AG20443 (cell line): Measurements from ENCODE around the gene ENPP5.
"Not testable (repeated sequence)": the region's sequence is repeated elsewhere in the genome, so short reads cannot be mapped to it uniquely, and the experiment has no call there.

Experiments
- DNase-seq: peaks from one replicate; pipeline ENCODE4 v3.0.0; 2012; ENCODE audit warnings: low spot score, mixed read lengths

ENPP5 gene

DNA sequence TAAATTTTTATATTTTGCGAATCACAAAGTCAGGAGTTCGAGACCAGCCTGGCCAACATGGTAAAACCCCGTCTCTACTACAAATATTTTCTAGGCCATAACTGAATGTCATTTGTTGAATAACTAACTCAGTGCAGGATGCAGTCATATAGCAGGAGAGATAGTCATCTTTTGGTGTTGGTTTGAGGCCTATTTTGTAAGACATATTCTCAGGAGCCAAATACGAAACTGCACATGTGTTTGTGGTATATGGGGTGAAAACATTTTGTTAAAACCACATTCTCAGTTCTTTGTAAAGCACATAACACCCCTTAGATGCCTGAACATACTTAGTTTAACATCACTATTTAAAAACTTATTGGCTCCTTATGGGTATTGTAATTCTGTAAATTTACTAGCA, 4.7 kb upstream of the ENPP5 start:
- DNase-seq: no peak

- DNase-seq: no peak
Measured at GRCh38 chr6:46174904-46175303, 4.1 kb upstream of the ENPP5 start.

DNA sequence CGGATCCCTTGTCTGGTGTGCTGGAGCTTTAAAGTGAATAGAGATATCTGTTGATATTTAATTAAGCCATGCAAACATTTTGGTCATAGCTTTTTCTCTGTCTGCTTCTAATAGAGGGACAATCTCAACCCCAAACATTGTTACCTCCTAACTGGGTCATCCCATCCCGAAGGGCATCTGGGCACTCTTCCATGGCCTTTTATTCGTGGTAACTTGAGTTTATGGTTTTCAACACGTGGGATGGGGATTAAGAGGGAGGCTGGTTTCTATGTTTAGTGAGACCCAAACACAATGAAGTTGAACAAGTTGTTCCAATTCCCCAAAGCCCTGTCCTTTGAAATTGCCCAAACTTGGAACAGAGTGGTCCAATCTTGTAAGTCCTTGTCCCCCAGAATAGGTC, 1.4 kb upstream of the ENPP5 start:
- no peak for DNase-seq

- DNase-seq: no peak
Measured at GRCh38 chr6:46160102-46160501, 10.7 kb downstream of the ENPP5 start.

- no peak for DNase-seq
Measured at GRCh38 chr6:46159229-46159628, 11.6 kb downstream of the ENPP5 start.

DNA sequence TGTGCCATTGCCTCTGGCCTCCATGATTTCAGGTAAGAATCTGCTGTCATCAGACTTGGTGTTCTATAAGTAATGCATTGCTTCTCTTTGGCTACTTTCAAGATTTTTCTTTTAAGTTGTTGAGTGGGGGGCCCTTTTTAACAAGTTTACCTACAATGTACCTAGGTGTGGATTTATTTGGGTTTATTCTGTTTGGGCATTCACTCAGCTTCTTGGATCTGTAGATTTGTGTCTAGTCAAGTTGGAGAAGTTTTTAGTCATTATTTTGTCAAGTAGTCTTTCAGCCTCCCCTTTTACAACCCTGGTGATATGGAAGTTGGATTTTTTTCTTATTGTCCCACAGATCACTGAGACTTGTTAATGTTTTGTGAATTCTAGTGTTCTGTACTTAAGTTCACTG, 14.1 kb downstream of the ENPP5 start:
- DNase-seq: no peak

DNA sequence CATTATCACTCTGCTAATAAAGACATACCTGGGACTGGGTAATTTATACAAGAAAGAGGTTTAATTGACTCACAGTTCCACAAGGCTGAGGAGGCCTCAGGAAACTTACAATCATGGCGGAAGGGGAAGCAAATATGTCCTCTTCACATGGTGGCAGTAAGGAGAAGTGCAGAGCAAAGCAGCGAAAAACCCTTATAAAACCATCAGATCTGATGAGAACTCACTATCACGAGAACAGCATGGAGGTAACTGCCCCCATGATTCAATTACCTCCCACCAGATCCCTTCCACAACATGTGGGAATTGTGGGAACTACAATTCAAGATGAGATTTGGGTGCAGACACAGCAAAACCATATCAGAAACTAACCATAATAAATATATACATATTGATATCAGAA, 21.7 kb downstream of the ENPP5 start:
- not testable (repeated sequence) for DNase-seq

- no peak for DNase-seq
Measured at GRCh38 chr6:46144270-46144669, 26.5 kb downstream of the ENPP5 start.

GRCh38 chr6:46138281-46138680, 32.5 kb downstream of the ENPP5 start:
- no peak for DNase-seq

DNA sequence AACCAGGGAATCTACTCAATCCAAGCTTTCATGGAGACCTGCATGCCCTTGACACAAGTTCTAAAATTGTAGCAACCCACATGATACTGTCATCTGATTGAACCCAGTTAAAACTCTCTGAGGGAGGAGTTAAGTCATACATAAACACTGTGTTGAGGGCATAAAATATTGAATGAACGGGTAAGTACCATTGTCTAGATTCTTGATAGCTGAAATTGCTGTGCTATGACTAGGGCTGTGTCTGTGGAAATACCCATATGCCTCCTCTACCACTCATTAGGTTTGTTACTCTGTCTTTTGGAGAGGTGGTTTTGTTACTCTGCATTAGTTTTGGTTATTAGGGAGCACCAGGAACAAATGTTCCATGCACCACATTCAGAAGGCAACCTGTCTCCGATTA, 33.4 kb downstream of the ENPP5 start:
- DNase-seq: no peak

- DNase-seq: no peak
Measured at GRCh38 chr6:46136831-46137230, 33.9 kb downstream of the ENPP5 start.

DNA sequence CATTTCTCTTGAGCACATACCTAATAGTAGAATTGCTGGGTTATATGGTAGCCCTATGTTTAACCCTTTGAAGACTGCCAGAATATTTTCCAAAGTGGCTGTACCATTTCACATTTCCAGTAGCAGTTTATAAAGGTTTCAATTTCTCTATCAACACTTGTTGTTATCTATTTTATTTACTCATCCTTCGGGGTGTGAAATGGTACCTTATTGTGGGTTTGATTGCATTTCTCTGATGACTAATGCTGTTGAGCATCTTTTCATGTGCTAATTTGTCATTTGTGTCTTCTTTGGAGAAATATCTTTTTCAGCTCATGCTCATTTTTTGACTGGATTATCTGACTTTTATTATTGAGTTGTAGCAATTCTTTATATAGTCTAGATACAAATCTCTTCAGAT, 35.6 kb downstream of the ENPP5 start:
- no peak for DNase-seq

DNA sequence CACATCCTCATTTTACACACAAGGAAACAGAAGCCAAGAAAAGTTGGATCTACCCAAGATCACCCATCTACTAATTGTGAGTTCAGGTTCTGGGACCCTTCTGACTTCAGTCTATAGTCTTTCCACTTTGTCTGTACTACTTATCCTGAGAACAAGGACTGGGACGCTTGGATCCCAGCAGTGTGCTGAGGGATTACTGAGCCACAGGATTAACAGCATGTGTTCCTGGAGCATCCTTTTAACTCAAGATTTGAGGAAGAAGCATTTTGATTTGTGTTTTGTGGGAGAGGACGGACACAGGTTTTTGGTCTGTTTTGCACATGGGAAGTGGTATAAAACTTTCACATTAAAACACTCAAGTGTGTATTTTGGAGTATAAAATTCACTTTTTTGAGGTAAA, 36.6 kb downstream of the ENPP5 start:
- no peak for DNase-seq

GRCh38 chr6:46131291-46131690, 39.5 kb downstream of the ENPP5 start:
- DNase-seq: not testable (repeated sequence)

DNA sequence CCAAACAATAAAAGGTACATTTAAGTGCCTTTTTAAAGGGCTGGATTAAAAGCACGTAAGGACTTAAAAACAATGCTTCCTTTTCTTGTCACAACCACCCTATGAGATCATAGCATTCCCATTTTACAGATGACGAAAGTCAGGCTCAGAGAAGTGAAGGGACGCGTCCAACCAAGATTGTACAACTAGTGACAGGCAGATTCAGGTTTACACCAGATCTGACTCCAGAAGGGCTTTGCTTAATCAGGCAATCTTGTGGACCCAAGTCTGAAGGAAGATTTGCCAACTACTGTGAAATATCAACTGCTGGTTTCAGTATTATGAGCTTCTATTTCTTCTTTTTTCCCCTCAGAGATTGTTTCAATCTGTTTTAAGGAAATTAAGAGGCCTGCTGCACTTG, 40.1 kb downstream of the ENPP5 start:
- no peak for DNase-seq

GRCh38 chr6:46129629-46130511, 40.9 kb downstream of the ENPP5 start, which contains the start of gene ENPP4:
Gene ENPP4, plus strand, starts transcription at chr6:46129989. Its CDS starts 9,595 bp downstream, at chr6:46139584.
- DNase-seq: peak; percentile 98

- DNase-seq: peak; percentile 13
Measured at GRCh38 chr6:46129291-46129628, 41.5 kb downstream of the ENPP5 start.

GRCh38 chr6:46128476-46128875, 42.3 kb downstream of the ENPP5 start:
- no peak for DNase-seq

GRCh38 chr6:46119679-46120078, 51.1 kb downstream of the ENPP5 start:
- not testable (repeated sequence) for DNase-seq

DNA sequence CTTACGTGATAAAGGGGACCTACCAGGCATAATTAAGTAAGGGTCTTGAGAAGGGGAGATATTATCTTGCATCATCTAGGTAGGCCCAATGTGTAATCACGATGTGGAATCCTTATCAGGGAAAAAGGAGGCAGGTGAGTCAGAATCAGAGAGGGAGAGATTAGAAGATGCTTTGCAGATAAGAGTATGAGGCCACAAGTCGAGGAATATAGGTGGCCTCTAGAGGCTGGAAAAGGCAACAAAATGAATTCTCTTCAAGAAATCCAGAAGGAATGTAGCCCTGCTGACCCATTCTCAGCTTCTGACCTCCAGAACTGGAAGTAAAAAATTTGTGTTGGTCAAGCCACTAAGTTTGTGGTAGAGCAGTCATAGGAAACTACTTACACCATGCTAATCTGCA, 51.9 kb downstream of the ENPP5 start:
- DNase-seq: no peak

DNA sequence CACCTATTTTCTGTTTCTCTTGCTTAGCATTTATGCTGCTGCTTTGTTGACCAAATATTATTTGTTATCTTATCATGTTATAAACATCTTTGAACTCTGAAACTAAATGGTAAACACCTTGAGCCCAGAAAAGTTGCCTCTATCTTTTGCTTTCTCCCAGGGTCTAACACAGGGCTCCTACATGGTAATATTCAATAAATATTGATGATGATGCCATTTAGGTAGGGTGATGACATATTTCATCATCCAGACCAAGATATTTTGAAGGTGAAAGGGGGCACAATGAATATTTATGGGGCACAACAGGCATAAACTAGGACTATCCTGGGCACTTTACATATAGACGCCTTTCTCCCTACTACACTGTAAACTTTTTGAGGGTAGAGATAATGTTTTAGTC, 52.6 kb downstream of the ENPP5 start:
- DNase-seq: no peak

DNA sequence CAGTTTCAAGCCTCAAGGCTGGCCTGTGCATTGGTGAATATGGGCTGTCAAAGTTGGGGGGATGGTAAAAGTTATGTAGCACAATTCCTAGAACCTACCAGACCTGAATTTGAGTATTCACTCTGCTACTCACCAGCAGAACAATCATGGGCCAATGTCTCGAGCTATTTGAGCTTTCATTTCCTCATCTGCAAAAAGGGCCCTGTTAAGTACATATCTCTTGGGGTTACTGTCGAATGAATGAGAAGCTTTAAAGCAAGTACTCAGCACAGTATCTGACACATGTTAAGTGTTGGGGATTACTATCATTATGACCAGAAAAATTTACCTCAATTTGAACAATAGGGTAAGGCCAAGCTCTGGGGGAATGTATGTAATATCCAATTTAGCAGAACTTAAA, 54.5 kb downstream of the ENPP5 start:
- no peak for DNase-seq

- no peak for DNase-seq
Measured at GRCh38 chr6:46115634-46116033, 55.1 kb downstream of the ENPP5 start.

- DNase-seq: no peak
Measured at GRCh38 chr6:46113370-46113769, 57.4 kb downstream of the ENPP5 start.
